Measurements from ENCODE around the gene RIBC2.

GRCh38 chr22:45444168-45444567 is 30.7 kb downstream of the RIBC2 start:
- no peak for TF ChIP-seq CTCF (IDR thresholded peaks at IDR 0.05)
- TF ChIP-seq POLR2A (IDR thresholded peaks at IDR 0.05) = no peak

Measured in body of pancreas (tissue), 4 donors.